ENCODE results near the gene DEPDC5.

DNA sequence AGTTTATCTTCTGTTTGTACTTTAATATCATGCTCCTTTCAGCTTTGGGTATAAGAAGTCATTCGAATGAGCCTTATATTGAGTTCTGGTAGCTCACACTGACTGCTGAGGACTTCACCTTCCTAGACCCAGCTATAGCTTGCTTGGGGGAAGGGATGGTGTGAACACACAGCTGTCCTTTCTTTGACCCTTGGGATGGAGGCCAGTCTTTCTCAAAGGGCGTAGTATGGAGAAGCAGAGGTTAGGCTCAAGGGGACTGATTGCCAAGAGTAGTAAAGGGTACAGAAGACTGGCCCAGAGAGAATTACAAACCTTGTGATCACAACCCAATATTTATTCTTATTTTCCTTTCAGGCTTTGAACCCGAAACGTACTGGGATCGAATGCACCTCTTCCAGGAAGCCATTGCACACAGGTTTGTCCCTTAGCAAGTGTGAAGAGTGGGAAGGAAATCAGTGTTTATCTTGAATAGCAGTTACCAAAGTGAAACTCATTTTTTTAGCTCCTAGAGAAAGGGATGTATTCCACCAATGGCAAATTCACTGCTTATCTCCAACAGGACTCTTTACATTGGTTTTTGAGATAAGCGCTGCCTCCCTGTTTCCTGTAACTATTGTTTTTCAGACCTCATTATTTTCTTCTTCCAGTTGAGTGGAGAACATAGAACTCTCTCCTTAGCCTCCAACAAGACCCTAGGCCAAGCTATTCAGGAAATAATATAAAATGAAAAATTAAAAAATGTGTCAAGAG, 147.7 kb downstream of the DEPDC5 start:
- TF ChIP-seq, protein P1, sequence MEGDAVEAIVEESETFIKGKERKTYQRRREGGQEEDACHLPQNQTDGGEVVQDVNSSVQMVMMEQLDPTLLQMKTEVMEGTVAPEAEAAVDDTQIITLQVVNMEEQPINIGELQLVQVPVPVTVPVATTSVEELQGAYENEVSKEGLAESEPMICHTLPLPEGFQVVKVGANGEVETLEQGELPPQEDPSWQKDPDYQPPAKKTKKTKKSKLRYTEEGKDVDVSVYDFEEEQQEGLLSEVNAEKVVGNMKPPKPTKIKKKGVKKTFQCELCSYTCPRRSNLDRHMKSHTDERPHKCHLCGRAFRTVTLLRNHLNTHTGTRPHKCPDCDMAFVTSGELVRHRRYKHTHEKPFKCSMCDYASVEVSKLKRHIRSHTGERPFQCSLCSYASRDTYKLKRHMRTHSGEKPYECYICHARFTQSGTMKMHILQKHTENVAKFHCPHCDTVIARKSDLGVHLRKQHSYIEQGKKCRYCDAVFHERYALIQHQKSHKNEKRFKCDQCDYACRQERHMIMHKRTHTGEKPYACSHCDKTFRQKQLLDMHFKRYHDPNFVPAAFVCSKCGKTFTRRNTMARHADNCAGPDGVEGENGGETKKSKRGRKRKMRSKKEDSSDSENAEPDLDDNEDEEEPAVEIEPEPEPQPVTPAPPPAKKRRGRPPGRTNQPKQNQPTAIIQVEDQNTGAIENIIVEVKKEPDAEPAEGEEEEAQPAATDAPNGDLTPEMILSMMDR (IDR thresholded peaks at IDR 0.05) = no peak
- no peak for TF ChIP-seq EP300 (IDR thresholded peaks at IDR 0.05)
- TF ChIP-seq POLR2A (IDR thresholded peaks at IDR 0.05) = no peak

Measured in tibial nerve (tissue), 4 donors.